Adrenal gland (tissue), 12 donors: ENCODE measurements around the gene NDUFB7. TPM values are rescaled to one million over a fixed set of nuclear protein-coding genes. Genes with fewer than 3 reads are reported as not detected.
"Not testable (repeated sequence)": the region's sequence is repeated elsewhere in the genome, so short reads cannot be mapped to it uniquely, and the experiment has no call there.

Experiments
- DNase-seq, 7 donors: peaks; one replicate each; pipeline ENCODE4 v3.0.0-alpha.2; 2019 to 2020
- H3K27ac ChIP-seq, 5 donors: fragments of 200-600 bp; sonication (generic) in 4 of 5; 1 replicate in 3 of 5; 2 replicates in 2 of 5; pipeline versions ENCODE4 v1.5.1 to v1.8.0; 2016 to 2020; ENCODE audit warnings: mild to moderate bottlenecking in 1 of 5
- H3K27me3 ChIP-seq: fragments of 200-600 bp; 2 replicates; pipeline ENCODE4 v1.8.0; 2021
- H3K36me3 ChIP-seq, 2 donors: fragments of 200-600 bp; replicated peaks in 1 of 2; 1 replicate in 1 of 2; 2 replicates in 1 of 2; pipeline versions ENCODE4 v1.5.1 to v1.8.0; 2018 to 2022
- H3K4me1 ChIP-seq, 2 donors: fragments of 200-600 bp; replicated peaks in 1 of 2; 1 replicate in 1 of 2; 2 replicates in 1 of 2; pipeline versions ENCODE4 v1.5.1 to v1.8.0; 2018 to 2021
- H3K4me3 ChIP-seq, 4 donors: fragments of 200-600 bp; sonication (generic) in 3 of 4; one replicate each; pipeline ENCODE4 v1.5.1; 2016 to 2018
- H3K9me3 ChIP-seq, 3 donors: fragments of 200-600 bp; sonication (generic) in 1 of 3; replicated peaks in 1 of 3; 1 replicate in 2 of 3; 2 replicates in 1 of 3; pipeline versions ENCODE4 v1.5.1 to v1.8.0; 2016 to 2021
- CTCF ChIP-seq, 6 experiments: fragments of 450-650 bp in 4 of 6; fragments of 200-600 bp in 2 of 6; sonication (generic) in 1 of 6; IDR thresholded peaks; 1 replicate in 5 of 6; 2 replicates in 1 of 6; pipeline versions ENCODE4 v1.5.1 to v1.8.0; 2016 to 2021; ENCODE audit warnings: antibody characterized with exemption in 6 of 6, mild to moderate bottlenecking in 2 of 6, moderate library complexity in 1 of 6
- POLR2A ChIP-seq, 2 donors: fragments of 450-650 bp; IDR thresholded peaks; one replicate each; pipeline ENCODE4 v1.6.1; 2017; ENCODE audit warnings: antibody characterized with exemption in 2 of 2, mild to moderate bottlenecking in 2 of 2, moderate library complexity in 1 of 2
- whole genome bisulfite sequencing, 4 donors: extraction: QIAGEN DNeasy Blood & Tissue Kit in 2 of 4; methylation state at CpG; one replicate each; pipeline versions ENCODE4 v1.1.5 to v1.1.7; 2013 to 2017; 5-methylcytosine and 5-hydroxymethylcytosine counted together
- intact Hi-C, 2 donors: fragments of 100-400 bp; cut with DNase I; formaldehyde crosslinking; loops; one replicate each; pipeline versions ENCODE4 v1.14.1 to v1.15.0; 2022 to 2023
- polyA plus RNA-seq, 3 donors: library from polyadenylated mRNA; stranded (reverse); fragments of 200-250 nt in 2 of 3; fragments of 350-450 nt in 1 of 3; fragmentation: Illumina TruSeq in 1 of 3; extraction: RNeasy Lipid Tissue Mini Kit (QIAGEN cat#74804) in 1 of 3; gene quantifications; one replicate each; pipeline ENCODE4 v1.2.3, GENCODE V29; 2013 to 2014
- total RNA-seq, 9 donors: library from RNA; depleted of rRNA in 4 of 9; stranded (reverse); fragments of >200 nt in 4 of 9; fragments of 120-200 nt in 1 of 9; fragmentation: NEBNext Ultra II Directional in 1 of 9; extraction: Animal tissue kit (Norgen Biotek cat#: 25700) in 1 of 9; gene quantifications; one replicate each; pipeline versions ENCODE4 v1.1.0 to v1.2.4, GENCODE V29; 2013 to 2023
- donor health status: healthy with polysubstance abuse.
- donor health status: Bipolar disorder and iron deficiency.
- donor health status: DM: yes; HTN: yes; CAD: no.
- donor health status: DM: no; HTN: no; CAD: no.
- donor health status: DM: no; HTN: no; CAD: no.
- donor health status: DM: yes; HTN: yes; CAD: no.

The NDUFB7 gene
- total and polyA plus RNA-seq, 12 donors = 19.1 to 848 (median 365) TPM

DNA sequence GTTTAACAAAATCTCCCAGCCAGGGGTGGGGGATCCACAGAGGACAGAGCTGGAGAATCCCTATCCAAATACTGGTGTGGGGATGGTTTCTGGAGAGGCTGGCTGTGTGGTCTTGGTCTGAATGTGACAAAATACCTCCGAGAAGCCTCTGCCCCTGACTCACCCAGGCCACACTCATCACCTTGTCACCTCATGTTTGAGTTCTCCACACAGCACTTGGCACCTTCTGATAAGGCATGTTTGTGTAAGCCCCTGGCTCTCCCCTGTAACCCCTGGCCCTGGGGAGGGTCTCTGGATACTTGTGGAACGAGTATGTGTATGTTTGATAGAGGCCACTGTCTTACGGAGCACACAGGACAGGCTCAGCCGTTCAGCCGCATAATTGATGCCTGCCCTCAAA, 27.8 kb downstream of the NDUFB7 start:
- 79 to 85% (median 81%) methylated on average over 4 to 5 of the region's 5 CpGs for WGBS, 4 donors
- H3K27ac ChIP-seq = no peak overlapping the region
- no peak overlapping the region for H3K4me3 ChIP-seq
- intact Hi-C loops = no loop called here
- H3K9me3 ChIP-seq = no peaks in the 10 kb centered on the region
- no peaks in the 10 kb centered on the region for H3K27me3 ChIP-seq
- TF ChIP-seq CTCF (IDR thresholded peaks at IDR 0.05) (no peak), POLR2A (IDR thresholded peaks at IDR 0.05) (no peak)
- no peak for DNase-seq
- H3K36me3 ChIP-seq = peaks cover 0 to 5% of the 10 kb centered on the region in 2 donors
- H3K4me1 ChIP-seq = peaks cover 16 to 19% of the 10 kb centered on the region in 2 donors

DNA sequence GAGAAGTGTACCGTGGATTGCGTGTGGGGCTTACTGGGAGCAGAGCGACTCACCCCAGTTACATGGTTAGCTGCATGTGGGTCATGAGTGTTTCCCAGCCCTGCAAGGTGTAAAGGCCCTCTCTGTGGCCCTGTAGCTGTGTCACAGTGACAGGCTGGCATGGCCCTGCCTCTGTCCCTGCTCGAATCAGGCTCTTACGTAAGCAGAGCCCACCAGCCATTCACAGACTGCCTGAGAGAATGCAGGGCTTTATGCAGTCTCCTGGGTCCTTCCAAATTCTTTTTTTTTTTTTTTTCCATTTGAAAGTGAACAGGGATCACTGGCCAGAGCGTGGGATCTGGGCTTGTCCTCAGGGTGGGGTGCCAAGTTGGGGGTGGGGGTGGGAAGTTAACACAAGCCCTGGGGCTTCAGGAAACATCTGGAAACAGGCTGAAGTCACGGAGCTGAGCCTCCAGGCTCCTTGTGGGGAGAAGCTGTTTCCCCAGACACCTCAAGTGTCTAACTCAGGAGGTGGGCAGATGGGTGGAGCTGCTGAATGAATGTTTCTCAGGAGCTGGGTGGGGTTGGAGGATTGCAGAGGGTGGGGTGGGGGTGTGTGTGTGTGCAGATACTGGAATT, 29.0 kb downstream of the NDUFB7 start:
- H3K36me3 ChIP-seq = no peaks in the 10 kb centered on the region
- 52 to 58% (median 56%) methylated on average over 6 to 7 of the region's 7 CpGs for WGBS, 4 donors
- H3K27me3 ChIP-seq = no peaks in the 10 kb centered on the region
- no peak overlapping the region for H3K27ac ChIP-seq
- peaks cover 21 to 23% of the 10 kb centered on the region in 2 donors for H3K4me1 ChIP-seq
- DNase-seq = no peak
- intact Hi-C loops = no loop called here
- H3K4me3 ChIP-seq = no peak overlapping the region
- TF ChIP-seq CTCF (IDR thresholded peaks at IDR 0.05) (no peak), POLR2A (IDR thresholded peaks at IDR 0.05) (no peak)
- H3K9me3 ChIP-seq = no peaks in the 10 kb centered on the region

- intact Hi-C loops, DNase-seq, H3K36me3 ChIP-seq, H3K27me3 ChIP-seq, H3K4me3 ChIP-seq, H3K9me3 ChIP-seq, H3K27ac ChIP-seq: not testable (repeated sequence)
- peaks cover 28 to 29% of the 10 kb centered on the region in 2 donors for H3K4me1 ChIP-seq
- WGBS, 4 donors = 77 to 85% (median 78%) methylated on average over 5 of the region's 5 CpGs
Observed at GRCh38 chr19:14541979-14542378, 29.9 kb downstream of the NDUFB7 start.

DNA sequence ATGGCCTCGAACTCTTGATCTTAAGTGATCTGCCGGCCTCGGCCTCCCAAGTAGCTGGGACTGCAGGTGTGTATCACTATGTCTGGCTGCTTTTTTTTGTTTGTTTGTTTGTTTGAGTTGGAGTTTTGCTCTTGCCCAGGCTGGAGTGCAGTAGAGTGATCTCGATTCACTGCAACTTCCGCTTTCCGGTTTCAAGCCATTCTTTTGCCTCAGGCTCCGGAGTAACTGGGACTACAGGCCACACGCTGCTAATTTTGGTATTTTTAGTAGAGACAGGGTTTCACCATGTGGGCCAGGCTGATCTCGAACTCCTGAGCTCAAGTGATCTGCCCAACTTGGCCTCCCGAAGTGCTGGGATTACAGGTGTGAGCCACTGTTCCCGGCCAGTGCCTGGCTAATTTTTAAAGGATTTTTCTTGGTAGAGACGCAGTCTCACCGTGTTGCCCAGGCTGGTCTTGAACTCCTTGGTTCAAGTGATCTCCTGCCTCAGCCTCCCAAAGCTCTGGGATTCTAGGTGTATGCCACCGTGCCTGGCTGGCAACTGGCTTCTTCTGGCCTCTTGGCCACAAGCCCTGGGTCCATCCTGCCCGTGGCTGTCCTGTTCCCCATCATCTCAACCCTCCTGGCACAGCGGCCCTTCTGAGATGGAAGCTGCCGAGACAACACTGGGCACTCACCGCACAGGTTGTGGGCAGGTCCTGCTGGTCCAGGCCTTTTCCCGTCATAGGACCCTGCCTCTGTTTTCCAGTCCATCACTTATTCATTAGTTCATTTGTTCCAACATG, 30.9 kb downstream of the NDUFB7 start:
- Histone ChIP-seq H3K27ac (no peak overlapping the region), H3K36me3 (no peaks in the 10 kb centered on the region), H3K9me3 (no peaks in the 10 kb centered on the region), H3K4me1 (peaks cover 28 to 33% of the 10 kb centered on the region in 2 donors), H3K27me3 (no peaks in the 10 kb centered on the region), H3K4me3 (no peak overlapping the region)
- DNase-seq = no peak
- intact Hi-C loops = no loop called here
- TF ChIP-seq POLR2A (IDR thresholded peaks at IDR 0.05) (no peak), CTCF (IDR thresholded peaks at IDR 0.05) (no peak)
- 92 to 98% (median 95%) methylated on average over 17 to 19 of the region's 19 CpGs for WGBS, 4 donors
